K562 (cell line): ENCODE measurements around the gene CCDC178. TPM values are rescaled to one million over a fixed set of nuclear protein-coding genes. Genes with fewer than 3 reads are reported as not detected.

ENCODE experiments used
- ATAC-seq: fragments of 200-7000 bp; cut with Tn5 transposase; 3 replicates; pipeline ENCODE4 v1.9.1; 2020; ENCODE audit warnings: moderate library complexity
- BruUV-seq: library from RNA; stranded (reverse); fragments of 400-500 nt; replicated peaks from 2 replicates; lab custom pipeline; 2021; lab: Mats Ljungman, UMichigan
- CTCF ChIA-PET: fragments of 300-600 bp; formaldehyde crosslinking; extraction: SDS; loops from one replicate; lab custom pipeline; 2021; ENCODE audit warnings: low intra/inter-chr PET ratio; lab: Yijun Ruan, JAX
- POLR2A ChIA-PET: fragments of 300-600, 350-650 bp; sonication (Branson Sonifier 250); formaldehyde crosslinking; extraction: SDS; loops from one replicate; lab custom pipeline; 2021; ENCODE audit warnings: antibody characterized with exemption, inconsistent platforms; lab: Yijun Ruan, JAX
- DNase-seq, 4 experiments: peaks; one replicate each; pipeline versions ENCODE4 v3.0.0 to v3.0.0-alpha.2; 2011 to 2018; ENCODE audit warnings: low spot score in 3 of 4, mixed read lengths in 3 of 4; ENCODE audit errors: extremely low read depth in 1 of 4
- FAIRE-seq: peaks from 2 replicates; lab custom pipeline; 2011; peaks lifted over from hg19 to GRCh38; lab: Jason Lieb, UNC
- H2AFZ ChIP-seq: 2 replicates; pipeline ENCODE4 v1.6.0; 2011; ENCODE audit warnings: low read depth, low read length, control low read depth, inconsistent platforms
- H3K27ac ChIP-seq: fragments of 200-600 bp; 3 replicates; pipeline ENCODE4 v1.8.0; 2011; ENCODE audit warnings: low read depth, mild to moderate bottlenecking, control low read depth, inconsistent platforms, low read length, moderate library complexity, mixed read lengths; ENCODE audit errors: extremely low read depth
- H3K27me3 ChIP-seq, 2 experiments: fragments of 300-600 bp in 1 of 2; 2 replicates in 1 of 2; 3 replicates in 1 of 2; pipeline versions ENCODE4 v1.6.0 to v1.8.0; 2011; ENCODE audit warnings: inconsistent platforms in 2 of 2, low read length in 2 of 2, mild to moderate bottlenecking in 1 of 2, mixed read lengths in 1 of 2, moderate library complexity in 1 of 2; ENCODE audit not compliant: control insufficient read depth in 2 of 2, insufficient read depth in 2 of 2
- H3K36me3 ChIP-seq: fragments of 300-600 bp; 3 replicates; pipeline ENCODE4 v1.8.0; 2011; ENCODE audit warnings: mild to moderate bottlenecking, low read length, inconsistent platforms; ENCODE audit not compliant: control insufficient read depth, insufficient read depth
- H3K4me1 ChIP-seq, 2 experiments: fragments of 200-600 bp in 1 of 2; replicated peaks in 1 of 2; 2 replicates in 1 of 2; 3 replicates in 1 of 2; pipeline versions ENCODE4 v1.5.1 to v1.8.0; 2011; ENCODE audit warnings: inconsistent platforms in 2 of 2, low read length in 2 of 2, mild to moderate bottlenecking in 1 of 2, mixed read lengths in 1 of 2, moderate library complexity in 1 of 2; ENCODE audit not compliant: control insufficient read depth in 2 of 2, insufficient read depth in 2 of 2
- H3K4me2 ChIP-seq: 2 replicates; pipeline ENCODE4 v1.6.1; 2011; ENCODE audit warnings: low read length, control low read depth, inconsistent platforms, mixed read lengths; ENCODE audit not compliant: insufficient read depth
- H3K4me3 ChIP-seq: fragments of 200-600 bp; sonication (generic), shearing (Covaris generic); 2 replicates; pipeline ENCODE4 v1.5.1; 2016; ENCODE audit warnings: control low read depth, inconsistent platforms
- H3K79me2 ChIP-seq: fragments of 200-600 bp; 3 replicates; pipeline ENCODE4 v1.8.0; 2011; ENCODE audit warnings: low read length, inconsistent platforms; ENCODE audit not compliant: control insufficient read depth, insufficient read depth
- H3K9ac ChIP-seq, 2 experiments: 2 replicates each; pipeline versions ENCODE4 v1.6.0 to v1.6.1; 2011; ENCODE audit warnings: low read depth in 2 of 2, low read length in 2 of 2, control low read depth in 1 of 2, inconsistent platforms in 1 of 2, mild to moderate bottlenecking in 1 of 2, mixed read lengths in 1 of 2; ENCODE audit not compliant: insufficient read depth in 1 of 2
- H3K9me1 ChIP-seq: one replicate; pipeline ENCODE4 v1.6.0; 2011; ENCODE audit warnings: inconsistent platforms, mild to moderate bottlenecking, low read length, moderate library complexity; ENCODE audit not compliant: control insufficient read depth, insufficient read depth
- H3K9me3 ChIP-seq: replicated peaks from 2 replicates; pipeline ENCODE4 v1.5.1; 2011; ENCODE audit warnings: low read depth, low read length, inconsistent platforms; ENCODE audit not compliant: control insufficient read depth, insufficient read depth
- H4K20me1 ChIP-seq: replicated peaks from 2 replicates; pipeline ENCODE4 v1.6.1; 2011; ENCODE audit warnings: low read length, inconsistent platforms, mixed read lengths; ENCODE audit not compliant: control insufficient read depth, insufficient read depth
- CTBP1 ChIP-seq: fragments of 450-650 bp; IDR thresholded peaks from 2 replicates; pipeline ENCODE4 v1.6.1; 2016; ENCODE audit warnings: borderline replicate concordance
- E2F6 ChIP-seq, 2 experiments: IDR thresholded peaks; 2 replicates each; pipeline ENCODE4 v1.6.1; 2011; ENCODE audit warnings: borderline replicate concordance in 1 of 2, control low read depth in 1 of 2, low read depth in 1 of 2, low read length in 1 of 2, mild to moderate bottlenecking in 1 of 2, mixed read lengths in 1 of 2, moderate library complexity in 1 of 2; ENCODE audit not compliant: insufficient read depth in 1 of 2, insufficient read length in 1 of 2, poor library complexity in 1 of 2, severe bottlenecking in 1 of 2; ENCODE audit errors: extremely low read depth in 1 of 2
- GABPA ChIP-seq: fragments of 200-800 bp; sonication (Bioruptor generic); conservative IDR thresholded peaks from 2 replicates; pipeline ENCODE4 v1.6.1; 2016; ENCODE audit warnings: low read depth, missing genetic modification characterization, missing compliant biosample characterization
- NCOR1 ChIP-seq: fragments of 450-650 bp; IDR thresholded peaks from 2 replicates; pipeline ENCODE4 v1.6.1; 2016; ENCODE audit warnings: mild to moderate bottlenecking, moderate library complexity
- NR2C1 ChIP-seq, 2 experiments: fragments of 450-650 bp; IDR thresholded peaks; 2 replicates each; pipeline ENCODE4 v1.6.1; 2017; ENCODE audit warnings: mild to moderate bottlenecking in 2 of 2, antibody characterized with exemption in 1 of 2, inconsistent platforms in 1 of 2, missing compliant biosample characterization in 1 of 2, missing genetic modification characterization in 1 of 2
- POLR2G ChIP-seq: fragments of 200-400 bp; formaldehyde crosslinking; IDR thresholded peaks from 2 replicates; pipeline ENCODE4 v1.6.1; 2017; ENCODE audit warnings: low read depth, mild to moderate bottlenecking, antibody characterized with exemption, low read length, moderate library complexity
- THRB ChIP-seq: fragments of 450-650 bp; formaldehyde crosslinking; conservative IDR thresholded peaks from 2 replicates; pipeline ENCODE4 v1.4.0; 2022; ENCODE audit warnings: mild to moderate bottlenecking, missing genetic modification characterization
- ZBTB5 ChIP-seq: fragments of 450-650 bp; IDR thresholded peaks from 2 replicates; pipeline ENCODE4 v1.6.1; 2017; ENCODE audit warnings: antibody characterized with exemption
- ZBTB7A ChIP-seq: IDR thresholded peaks from 2 replicates; pipeline ENCODE4 v1.6.1; 2011; ENCODE audit warnings: low read depth, mild to moderate bottlenecking, low read length, moderate library complexity, borderline replicate concordance; ENCODE audit not compliant: control insufficient read depth
- ZNF696 ChIP-seq: fragments of 250-450 bp; sonication (Bioruptor Pico); conservative IDR thresholded peaks from 2 replicates; pipeline ENCODE4 v1.4.0; 2020; ENCODE audit warnings: mild to moderate bottlenecking, moderate library complexity
- WGBS: fragments of 100-300 bp; shearing (Covaris generic); methylation state at CpG from one replicate; pipeline ENCODE4 v1.1.6; 2016; ENCODE audit warnings: low coverage, mixed read lengths; ENCODE audit not compliant: insufficient coverage; ENCODE audit errors: missing lambda C conversion rate; 5-methylcytosine and 5-hydroxymethylcytosine counted together
- in situ Hi-C: fragments of 300-500 bp; cut with MboI; formaldehyde crosslinking; loops from 4 replicates; pipeline ENCODE4 v1.15.0; 2018; ENCODE audit warnings: inconsistent platforms, mixed read lengths
- intact Hi-C: fragments of 100-400 bp; cut with micrococcal nuclease; formaldehyde crosslinking; loops from 2 replicates; pipeline ENCODE4 v1.14.2; 2022
- polyA plus RNA-seq, 8 experiments: library from polyadenylated mRNA; depleted of rRNA in 4 of 8; stranded (reverse) in 5 of 8; unstranded in 3 of 8; fragments of >200 nt; fragmentation: Nextera tagmentation in 2 of 8; fragmentation: Illumina TruSeq in 1 of 8; extraction: Ambion mirVana in 2 of 8; extraction: Trizol in 1 of 8; gene quantifications; 2 replicates each; pipeline versions ENCODE4 v1.2.1 to v1.2.3, GENCODE V29; 2011 to 2014; ENCODE audit warnings: inconsistent platforms in 1 of 8, missing spikeins in 1 of 8
- total RNA-seq, 7 experiments: library from RNA; depleted of rRNA in 6 of 7; stranded (reverse); fragments of >200 nt in 6 of 7; fragmentation: Illumina TruSeq in 2 of 7; extraction: Trizol in 2 of 7; gene quantifications; 2 replicates each; pipeline versions ENCODE4 v1.2.1 to v1.2.3, GENCODE V29; 2011 to 2021; ENCODE audit warnings: low replicate concordance in 1 of 7
- TF ChIP-seq, protein P1 (sequence below): fragments of 450-650 bp; IDR thresholded peaks from 2 replicates; pipeline ENCODE4 v1.7.0; 2016; ENCODE audit warnings: borderline replicate concordance

The CCDC178 gene
- total and polyA plus RNA-seq, 9 of the 15 experiments (the other 6 are each of a cell fraction or from before 2014, with no cell fraction given), result 0.12 to 0.47 (median 0.15) TPM; not detected in 6

DNA sequence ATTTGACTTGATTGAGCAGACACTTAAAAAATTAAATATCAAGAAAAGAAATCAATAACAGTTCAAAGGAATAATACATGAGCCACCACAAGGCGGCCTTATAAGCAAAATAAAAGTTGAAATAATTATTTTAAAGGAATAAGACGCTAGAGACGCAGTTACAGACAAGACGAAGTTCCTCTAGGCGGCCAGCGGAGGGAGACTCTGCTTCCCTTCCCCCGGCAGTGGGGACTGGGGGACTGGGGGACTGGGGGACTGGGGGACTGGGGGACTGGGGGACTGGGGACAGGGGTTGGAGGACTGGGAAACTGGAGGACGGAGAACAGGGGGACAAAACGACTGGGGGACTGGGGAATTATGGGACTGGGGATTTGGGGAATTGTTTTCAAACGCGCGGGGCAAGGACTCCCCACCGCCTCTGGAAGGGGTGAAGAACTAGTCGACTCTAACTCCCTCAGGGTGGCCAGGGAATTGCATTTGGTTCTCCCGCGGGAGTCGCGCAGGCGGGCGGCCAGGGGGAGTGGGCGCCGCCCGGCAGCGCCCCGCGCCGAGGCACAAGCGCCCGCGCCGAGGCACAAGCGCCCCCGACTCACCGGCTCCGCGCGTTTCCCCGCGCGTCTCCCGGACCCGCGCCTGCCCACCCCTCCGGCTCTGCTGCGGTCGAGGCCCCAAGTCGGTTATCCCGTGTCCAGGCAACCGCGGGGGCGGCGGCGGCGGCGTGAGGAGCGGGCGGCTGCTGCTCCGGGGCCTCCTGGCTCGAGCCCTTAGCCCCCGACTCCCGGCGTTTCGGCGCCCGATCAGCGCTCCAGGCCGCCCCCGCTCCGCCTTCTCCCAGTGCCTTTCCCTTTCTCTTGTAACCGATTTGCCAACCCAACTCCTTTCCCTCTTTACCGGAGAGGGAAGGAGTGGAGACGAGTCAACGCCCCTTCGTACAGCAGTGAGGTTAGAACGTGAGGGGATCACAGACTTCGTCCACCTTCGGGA lies at the start of gene CCDC178 (continued):
- peak; percentile 53; the same call in 1 of the 2 replicates for TF ChIP-seq POLR2G
- TF ChIP-seq ZBTB7A, result 0 out of 2 replicates have a peak, but pooled peaks have one; percentile 31
- no peak for TF ChIP-seq NR2C1 (IDR thresholded peaks at IDR 0.05)
- no peak for TF ChIP-seq NR2C1 (tag; IDR thresholded peaks at IDR 0.05)
- 0 out of 2 replicates have a peak, but pooled peaks have one; percentile 20 for TF ChIP-seq CTBP1
- peak in 1 of 2 experiments; percentile 37 for TF ChIP-seq E2F6 (IDR thresholded peaks at IDR 0.05; ENCODE audit: borderline replicate concordance in 1 of 2, extremely low read depth in 1 of 2, insufficient read depth in 1 of 2, insufficient read length in 1 of 2, low read depth in 1 of 2, low read length in 1 of 2, poor library complexity in 1 of 2, severe bottlenecking in 1 of 2)
- TF ChIP-seq, all 486 proteins: peak for 10

DNA sequence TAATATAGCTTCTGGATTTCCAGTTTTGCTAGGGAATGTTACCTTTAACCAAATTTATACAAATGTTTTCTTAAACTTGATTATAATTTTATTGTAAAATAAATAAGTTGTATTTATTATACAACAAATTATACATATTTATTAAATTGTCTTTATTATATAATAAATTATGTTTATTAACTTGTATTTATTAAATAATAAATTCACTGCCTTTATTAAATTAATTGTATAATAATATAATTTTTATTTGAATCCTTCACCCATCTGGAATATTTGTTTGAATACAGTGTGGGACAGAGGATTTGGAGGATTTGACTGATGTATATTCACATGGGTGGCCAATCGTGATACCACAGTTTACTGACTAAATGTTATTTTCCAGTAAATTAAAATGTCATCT lies 43.4 kb upstream of the CCDC178 start:
- DNase-seq, result no peak
- intact Hi-C loops, result no loop called here
- no peak for ATAC-seq
- no peaks in the 10 kb centered on the region for H3K9me1 ChIP-seq
- H3K27ac ChIP-seq, result no peak overlapping the region
- FAIRE-seq, result no peak
- no peaks in the 10 kb centered on the region for H3K36me3 ChIP-seq
- ChIA-PET POLR2A (no interaction called here), CTCF (no interaction called here)
- no peaks in the 10 kb centered on the region for H4K20me1 ChIP-seq
- BruUV-seq, result no TSS peak
- in situ Hi-C loops, result no loop called here
- 26% methylated on average over 1 of the region's 1 CpG for WGBS
- no peak overlapping the region for H3K4me2 ChIP-seq
- H2AFZ ChIP-seq, result no peak overlapping the region
- no peaks in the 10 kb centered on the region for H3K4me1 ChIP-seq
- no peaks in the 10 kb centered on the region for H3K27me3 ChIP-seq
- H3K9me3 ChIP-seq, result peaks cover 1% of the 10 kb centered on the region; the same call in 1 of the 2 replicates
- no peaks in the 10 kb centered on the region for H3K79me2 ChIP-seq
- no peak overlapping the region for H3K9ac ChIP-seq
- no peak overlapping the region for H3K4me3 ChIP-seq
- TF ChIP-seq THRB (CRISPR knock-in tag), result no peak
- no peak for TF ChIP-seq ZNF696 (CRISPR knock-in tag)
- TF ChIP-seq ZBTB5, result no peak
- TF ChIP-seq NCOR1, result no peak
- TF ChIP-seq, protein P1, sequence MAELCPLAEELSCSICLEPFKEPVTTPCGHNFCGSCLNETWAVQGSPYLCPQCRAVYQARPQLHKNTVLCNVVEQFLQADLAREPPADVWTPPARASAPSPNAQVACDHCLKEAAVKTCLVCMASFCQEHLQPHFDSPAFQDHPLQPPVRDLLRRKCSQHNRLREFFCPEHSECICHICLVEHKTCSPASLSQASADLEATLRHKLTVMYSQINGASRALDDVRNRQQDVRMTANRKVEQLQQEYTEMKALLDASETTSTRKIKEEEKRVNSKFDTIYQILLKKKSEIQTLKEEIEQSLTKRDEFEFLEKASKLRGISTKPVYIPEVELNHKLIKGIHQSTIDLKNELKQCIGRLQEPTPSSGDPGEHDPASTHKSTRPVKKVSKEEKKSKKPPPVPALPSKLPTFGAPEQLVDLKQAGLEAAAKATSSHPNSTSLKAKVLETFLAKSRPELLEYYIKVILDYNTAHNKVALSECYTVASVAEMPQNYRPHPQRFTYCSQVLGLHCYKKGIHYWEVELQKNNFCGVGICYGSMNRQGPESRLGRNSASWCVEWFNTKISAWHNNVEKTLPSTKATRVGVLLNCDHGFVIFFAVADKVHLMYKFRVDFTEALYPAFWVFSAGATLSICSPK, result no peak
- no peak for TF ChIP-seq GABPA (tag)
